ENCODE results near the gene TAF15.

- TF ChIP-seq CTCF (IDR thresholded peaks at IDR 0.05; ENCODE audit: poor library complexity, severe bottlenecking) (peak; percentile 61), EZH2 (IDR thresholded peaks at IDR 0.05; ENCODE audit: borderline replicate concordance, insufficient read depth, low read length, poor library complexity, severe bottlenecking) (no peak), POLR2AphosphoS5 (IDR thresholded peaks at IDR 0.05) (no peak), RAD21 (conservative IDR thresholded peaks at IDR 0.05) (peak; percentile 53), REST (IDR thresholded peaks at IDR 0.05; ENCODE audit: borderline replicate concordance) (no peak), EP300 (conservative IDR thresholded peaks at IDR 0.05; ENCODE audit: poor library complexity, severe bottlenecking) (no peak), SMC3 (conservative IDR thresholded peaks at IDR 0.05; ENCODE audit: poor library complexity) (no peak)
Measured at GRCh38 chr17:35766903-35767510, 42.3 kb upstream of the TAF15 start.
